AG08395 (cell line): ENCODE measurements around the gene NSG2.

Experiments
- DNase-seq: peaks from one replicate; pipeline ENCODE4 v3.0.0; 2012; ENCODE audit warnings: mixed read lengths, low spot score

The NSG2 gene

DNA sequence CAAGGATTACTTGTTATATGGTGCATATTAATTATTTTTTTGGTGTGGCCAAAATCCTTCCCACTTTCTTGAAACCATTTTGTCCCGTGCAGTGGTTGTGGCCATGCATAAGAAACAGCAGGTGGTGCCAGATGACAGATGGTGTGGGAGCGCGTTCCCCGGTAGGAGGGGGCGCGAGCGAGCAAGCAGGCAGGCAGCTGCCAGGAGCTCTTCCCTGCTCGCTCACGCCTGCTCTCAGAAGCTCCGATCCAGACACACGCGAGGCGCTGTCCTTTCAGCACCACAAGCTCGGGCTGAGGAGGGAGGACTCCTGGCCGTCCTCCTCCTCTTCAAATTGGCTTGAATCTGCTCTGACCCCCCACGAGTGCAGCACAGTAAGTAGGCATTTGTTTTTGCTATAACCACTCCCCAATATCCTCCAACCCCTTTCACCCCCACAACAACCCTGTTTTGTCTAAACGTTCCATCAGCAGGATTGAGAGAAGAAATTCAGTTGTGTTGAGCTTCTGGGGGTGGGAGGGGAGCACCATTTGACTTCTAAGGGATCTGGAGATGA lies at the start of gene NSG2:
Gene NSG2, plus strand, starts transcription at position 237 of the 556 bp plus-strand sequence. CDS start 1,050 bp downstream, outside the sequence.
- peak; percentile 7 for DNase-seq

- DNase-seq = no peak
Measured at GRCh38 chr5:173997331-173997730, 48.2 kb upstream of the NSG2 start.

GRCh38 chr5:173998531-173998930 lies 47.0 kb upstream of the NSG2 start:
- DNase-seq = no peak

- DNase-seq = no peak
Measured at GRCh38 chr5:174000076-174000475, 45.4 kb upstream of the NSG2 start.

GRCh38 chr5:174003795-174004194 lies 41.7 kb upstream of the NSG2 start:
- no peak for DNase-seq

- no peak for DNase-seq
Measured at GRCh38 chr5:174008922-174009321, 36.6 kb upstream of the NSG2 start.

DNA sequence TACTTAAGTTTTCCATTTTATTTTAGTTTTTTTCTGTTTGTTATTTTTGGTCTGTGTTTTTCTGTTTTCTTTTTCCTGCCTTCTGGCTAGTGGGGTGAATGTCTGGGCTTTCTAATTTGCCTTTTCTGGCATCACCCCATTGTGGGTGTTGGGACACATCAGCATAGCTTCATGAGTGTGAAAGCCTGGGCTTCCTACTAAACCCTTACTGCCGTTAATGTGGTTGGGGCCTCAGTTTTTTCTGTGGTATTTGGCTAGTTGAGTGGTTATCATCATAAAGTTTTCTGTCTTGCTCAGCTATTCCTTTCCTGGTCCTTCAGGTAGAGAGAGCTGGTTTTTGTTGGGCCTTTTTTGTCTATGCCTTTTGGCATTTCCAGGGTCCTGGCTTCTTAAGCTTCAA lies 35.1 kb upstream of the NSG2 start:
- no peak for DNase-seq

- DNase-seq = no peak
Measured at GRCh38 chr5:174011441-174011840, 34.1 kb upstream of the NSG2 start.

GRCh38 chr5:174020069-174020927 lies 25.2 kb upstream of the NSG2 start:
- DNase-seq = peak; percentile 10

- DNase-seq = no peak
Measured at GRCh38 chr5:174020928-174021304, 24.6 kb upstream of the NSG2 start.

- DNase-seq = no peak
Measured at GRCh38 chr5:174022384-174023095, 23.0 kb upstream of the NSG2 start.

DNA sequence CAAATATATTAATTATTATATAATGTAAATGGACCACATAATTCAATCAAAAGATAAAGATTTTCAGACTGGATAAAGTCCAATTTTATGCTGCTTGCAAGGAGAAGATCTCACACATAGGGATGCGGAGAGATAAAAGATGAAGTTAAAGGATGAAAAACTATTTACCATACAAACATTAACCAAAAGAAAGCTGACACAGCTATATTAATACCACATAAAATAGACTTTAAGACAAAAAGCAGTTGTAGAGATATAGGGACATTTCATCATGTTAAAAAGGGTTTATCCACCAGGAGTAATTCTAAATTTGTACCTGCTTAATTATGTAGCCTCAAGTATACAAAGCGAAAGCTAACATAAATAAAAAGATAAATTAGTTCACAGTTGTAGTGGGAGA lies 15.2 kb upstream of the NSG2 start:
- DNase-seq = no peak

DNA sequence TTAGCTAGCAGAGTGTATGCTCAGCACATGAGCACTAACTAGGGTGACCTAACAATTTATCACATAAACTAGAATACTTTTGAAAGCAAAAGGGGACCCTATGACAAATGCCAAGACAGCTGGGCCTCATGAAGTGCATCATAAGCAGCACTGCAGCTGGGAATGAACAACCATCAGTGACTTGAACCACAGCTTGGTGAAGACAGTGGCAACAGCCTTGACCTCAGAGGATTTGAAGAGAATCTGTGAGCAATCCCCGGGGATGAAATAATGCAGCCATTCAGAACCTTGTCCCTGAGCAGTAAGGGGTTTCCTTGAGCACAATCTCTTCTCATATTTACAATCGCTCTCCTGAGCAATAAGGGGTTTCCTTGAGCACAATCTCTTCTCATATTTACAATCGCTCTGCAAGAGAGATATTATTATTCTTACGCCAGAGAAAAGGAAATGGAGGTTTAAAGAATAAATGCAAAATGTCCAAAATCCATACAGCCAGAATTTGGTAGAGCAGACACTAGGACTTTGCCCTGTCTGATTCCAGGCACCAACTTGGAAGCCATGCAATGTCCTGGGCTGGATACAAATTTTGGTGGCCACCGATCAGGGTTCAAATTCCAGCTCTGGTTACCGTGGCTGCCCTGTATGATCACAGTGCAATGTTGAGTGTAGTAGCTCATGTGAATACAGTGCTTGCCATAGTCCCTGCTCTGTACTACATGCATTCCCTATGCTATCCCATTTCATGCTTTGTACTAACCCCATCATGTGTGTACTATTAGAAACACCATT lies 846 bp upstream of the NSG2 start:
- no peak for DNase-seq

- DNase-seq = no peak
Measured at GRCh38 chr5:174046558-174046957, 1.1 kb downstream of the NSG2 start.

DNA sequence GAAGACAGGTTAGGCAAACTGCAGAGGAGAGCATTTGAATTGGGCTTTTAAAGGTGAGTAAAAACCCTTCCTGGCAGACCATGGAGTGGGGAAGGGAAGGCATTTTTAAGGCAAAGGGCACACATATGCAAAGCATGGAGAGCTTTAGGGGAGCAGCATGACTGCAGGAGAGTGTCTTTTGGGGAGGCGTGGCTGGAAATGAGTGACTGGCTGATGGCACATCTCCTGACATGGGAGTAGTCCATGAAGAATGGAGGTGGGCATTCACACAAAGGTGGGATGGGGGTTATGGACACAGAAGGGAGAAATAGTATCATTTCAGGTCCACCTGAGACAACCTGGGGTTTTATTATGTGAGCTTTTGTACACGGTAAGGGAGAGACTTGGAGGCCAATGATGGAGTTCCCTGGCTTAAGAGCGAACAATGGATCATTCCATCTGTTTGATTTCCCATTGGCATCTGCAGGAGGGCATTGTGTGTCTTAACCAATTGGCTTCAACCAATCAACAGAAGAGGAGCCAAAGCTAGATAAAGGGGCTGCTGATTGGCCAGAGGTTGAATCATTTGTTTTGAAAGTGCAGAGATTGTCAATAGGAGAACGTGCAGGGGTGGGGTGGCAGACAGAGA lies 2.1 kb downstream of the NSG2 start:
- no peak for DNase-seq

DNA sequence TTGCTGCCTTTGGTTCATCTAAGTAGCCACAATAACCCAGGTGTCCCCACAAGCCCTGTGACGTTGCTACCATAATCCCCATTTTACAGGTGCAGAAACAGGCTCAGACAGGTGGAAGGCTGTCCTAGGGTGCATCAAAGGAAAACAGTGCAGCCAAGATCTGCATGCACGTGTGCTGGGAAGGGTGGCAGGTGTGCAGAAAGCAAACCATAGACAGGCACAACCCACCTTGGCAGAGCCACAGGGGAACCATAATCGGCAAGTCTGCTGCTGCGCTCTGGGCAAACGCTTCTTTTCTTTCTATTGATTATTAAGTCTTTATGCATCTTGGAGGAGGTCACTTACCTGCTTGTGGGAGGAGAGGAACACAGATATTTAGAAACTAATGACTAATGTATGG lies 7.1 kb downstream of the NSG2 start:
- no peak for DNase-seq

GRCh38 chr5:174053905-174054304 lies 8.4 kb downstream of the NSG2 start:
- DNase-seq = no peak

- no peak for DNase-seq
Measured at GRCh38 chr5:174056064-174056847, 10.8 kb downstream of the NSG2 start.

DNA sequence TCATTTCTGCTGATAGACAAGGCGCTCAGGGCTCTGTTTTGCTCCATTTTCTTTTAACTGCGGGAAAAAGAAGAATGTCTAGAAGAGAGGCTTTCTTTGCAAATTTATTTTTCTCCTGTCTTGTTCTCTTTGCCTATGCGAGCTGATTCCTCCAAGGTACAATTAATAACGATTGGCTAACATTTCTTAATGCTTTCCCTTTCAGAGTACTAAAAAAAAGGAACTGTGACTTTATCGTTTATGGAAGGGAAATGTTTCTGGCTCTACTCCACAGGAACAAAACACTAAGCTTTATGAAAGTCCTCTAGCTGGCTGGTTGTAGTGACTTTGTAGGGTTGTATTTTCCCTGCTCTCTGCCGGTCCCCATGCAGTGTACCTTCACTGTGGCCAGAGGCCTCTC lies 11.7 kb downstream of the NSG2 start:
- DNase-seq = no peak

DNA sequence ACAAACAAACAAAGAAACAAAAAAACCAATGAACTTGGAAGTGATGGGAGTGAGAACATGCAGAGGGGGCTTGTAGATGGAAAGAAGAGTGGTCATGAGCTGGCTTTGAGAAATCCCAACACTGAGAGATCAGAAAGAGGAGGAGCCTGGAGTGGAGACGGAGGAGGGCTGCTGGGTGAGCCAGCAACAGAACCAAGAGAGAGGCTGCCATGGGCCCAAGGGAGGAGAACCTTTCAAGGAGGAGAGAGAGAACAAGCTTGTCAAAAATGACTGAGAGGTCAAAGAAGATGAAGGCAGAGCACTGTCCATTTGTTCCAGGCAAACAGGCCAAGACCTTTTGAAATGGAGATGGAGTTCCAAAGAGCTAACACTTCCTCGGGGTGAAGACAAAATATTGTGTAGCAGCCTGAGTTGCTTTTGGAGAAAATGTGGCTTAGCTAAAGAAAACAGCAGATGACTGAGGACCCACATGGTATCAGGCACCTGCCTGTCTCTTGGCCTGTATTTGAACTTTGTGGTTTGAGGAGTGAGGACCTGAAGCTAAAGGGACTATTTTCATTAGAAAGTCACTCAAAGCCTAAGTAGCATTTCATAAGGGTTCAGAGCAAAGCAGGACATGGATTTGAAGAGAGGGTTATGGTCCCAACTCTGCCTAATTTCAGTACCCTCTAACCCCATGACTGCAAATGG lies 13.1 kb downstream of the NSG2 start:
- no peak for DNase-seq
